HG03175 (cell line): ENCODE measurements around the gene PHF19.

ENCODE experiments used
- ATAC-seq: cut with Tn5 transposase; IDR thresholded peaks from one replicate; pipeline ENCODE4 v1.9.1; 2021; ENCODE audit warnings: mild to moderate bottlenecking, moderate library complexity; ENCODE audit not compliant: unreplicated experiment

Gene PHF19

GRCh38 chr9:120892748-120893610 lies 16.0 kb upstream of the PHF19 start:
- ATAC-seq, result peak; percentile 77

- ATAC-seq, result peak; percentile 36
These were observed 15.1 kb upstream of the PHF19 start for GRCh38 chr9:120891884-120892747.

GRCh38 chr9:120891245-120891883 lies 14.4 kb upstream of the PHF19 start:
- no peak for ATAC-seq

- no peak for ATAC-seq
These were observed 13.6 kb upstream of the PHF19 start for GRCh38 chr9:120890320-120891244.

GRCh38 chr9:120889606-120890271 lies 12.8 kb upstream of the PHF19 start:
- ATAC-seq, result no peak

GRCh38 chr9:120888626-120889025 lies 11.6 kb upstream of the PHF19 start:
- ATAC-seq, result no peak

GRCh38 chr9:120886490-120886967 lies 9.5 kb upstream of the PHF19 start:
- ATAC-seq, result no peak

GRCh38 chr9:120885958-120886357 lies 9.0 kb upstream of the PHF19 start:
- no peak for ATAC-seq

GRCh38 chr9:120885457-120885856 lies 8.5 kb upstream of the PHF19 start:
- no peak for ATAC-seq

GRCh38 chr9:120883608-120883996 lies 6.6 kb upstream of the PHF19 start:
- ATAC-seq, result no peak

GRCh38 chr9:120882935-120883607 lies 6.1 kb upstream of the PHF19 start:
- ATAC-seq, result no peak

GRCh38 chr9:120879446-120879845 lies 2.5 kb upstream of the PHF19 start:
- no peak for ATAC-seq

GRCh38 chr9:120878188-120879130 lies 1.5 kb upstream of the PHF19 start:
- ATAC-seq, result no peak

- peak; percentile 41 for ATAC-seq
These were observed 467 bp upstream of the PHF19 start for GRCh38 chr9:120877276-120878034.

- peak; percentile 69 for ATAC-seq
These were observed 790 bp downstream of the PHF19 start for GRCh38 chr9:120875954-120876841.

- no peak for ATAC-seq
These were observed 1.4 kb downstream of the PHF19 start for GRCh38 chr9:120875643-120875953.
